ENCODE results near the gene BOD1L1.
A peak's percentile ranks its signal among the peaks of the same experiment; 100 is the strongest.

BOD1L1 gene

DNA sequence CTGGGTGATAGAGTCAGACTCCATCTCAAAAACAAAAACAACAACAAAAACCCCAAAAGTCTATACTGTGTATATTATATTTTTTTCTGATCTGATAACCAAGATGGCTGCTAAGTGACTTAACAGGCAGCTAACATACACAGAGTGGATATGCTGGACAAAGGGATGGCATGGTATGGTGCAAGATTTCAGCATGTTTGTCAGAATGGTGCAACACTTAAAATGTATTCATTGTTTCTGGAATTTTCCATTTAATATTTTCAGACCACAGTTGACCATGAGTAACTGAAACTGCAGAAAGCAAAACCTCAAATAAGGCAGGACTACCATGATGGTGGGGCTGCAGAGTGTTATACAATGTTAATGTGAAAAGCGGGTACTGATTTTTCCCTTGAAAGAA lies 6.1 kb upstream of the BOD1L1 start:
- TF ChIP-seq CTCF (IDR thresholded peaks at IDR 0.05; ENCODE audit: insufficient read depth, low read length, missing control alignments) = no peak
- ChIA-PET POLR2A (no interaction called here), CTCF (interaction anchor here (1.6 kb wide), 1 partner anchor 8 kb away, joined by 5 read pairs; no protein-coding TSS in a partner anchor)
- no peak for DNase-seq (ENCODE audit: low read depth, low spot score)
- no peak overlapping the region for H3K4me3 ChIP-seq (ENCODE audit: low read depth, low read length)

DNA sequence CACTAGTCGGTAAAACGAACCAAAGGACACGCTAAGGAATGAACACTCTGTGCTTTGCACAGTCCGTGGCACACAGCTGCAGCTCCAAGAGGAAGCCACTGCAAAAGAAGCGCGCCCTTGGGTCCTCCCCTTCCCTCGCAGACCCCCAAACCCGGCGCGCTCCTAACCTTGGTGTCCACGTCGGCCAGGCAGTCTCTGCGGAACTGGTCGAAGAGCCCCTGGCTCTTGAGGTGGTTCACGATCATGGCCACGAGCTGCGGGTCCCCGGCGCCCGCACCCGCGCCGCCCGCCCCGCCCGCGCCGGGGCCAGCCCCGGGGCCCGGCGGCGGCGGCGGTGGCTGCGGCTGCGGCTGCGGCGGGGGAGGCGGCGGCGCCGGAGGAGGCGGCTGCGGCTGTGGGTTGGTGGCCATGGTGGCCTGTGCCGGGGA lies 333 bp downstream of the BOD1L1 start:
- DNase-seq (ENCODE audit: low read depth, low spot score) = no peak
- no peak for TF ChIP-seq CTCF (IDR thresholded peaks at IDR 0.05; ENCODE audit: insufficient read depth, low read length, missing control alignments)
- ChIA-PET POLR2A (interaction anchor here (1.6 kb wide), 1 partner anchor 10 kb away, joined by 5 read pairs; no protein-coding TSS in a partner anchor), CTCF (interaction anchor here (1.7 to 2.1 kb wide), 2 partner anchors 15 to 27 kb away, joined by 6 to 22 read pairs; no protein-coding TSS in a partner anchor)
- H3K4me3 ChIP-seq (ENCODE audit: low read depth, low read length) = peak overlapping the region; percentile 88

DNA sequence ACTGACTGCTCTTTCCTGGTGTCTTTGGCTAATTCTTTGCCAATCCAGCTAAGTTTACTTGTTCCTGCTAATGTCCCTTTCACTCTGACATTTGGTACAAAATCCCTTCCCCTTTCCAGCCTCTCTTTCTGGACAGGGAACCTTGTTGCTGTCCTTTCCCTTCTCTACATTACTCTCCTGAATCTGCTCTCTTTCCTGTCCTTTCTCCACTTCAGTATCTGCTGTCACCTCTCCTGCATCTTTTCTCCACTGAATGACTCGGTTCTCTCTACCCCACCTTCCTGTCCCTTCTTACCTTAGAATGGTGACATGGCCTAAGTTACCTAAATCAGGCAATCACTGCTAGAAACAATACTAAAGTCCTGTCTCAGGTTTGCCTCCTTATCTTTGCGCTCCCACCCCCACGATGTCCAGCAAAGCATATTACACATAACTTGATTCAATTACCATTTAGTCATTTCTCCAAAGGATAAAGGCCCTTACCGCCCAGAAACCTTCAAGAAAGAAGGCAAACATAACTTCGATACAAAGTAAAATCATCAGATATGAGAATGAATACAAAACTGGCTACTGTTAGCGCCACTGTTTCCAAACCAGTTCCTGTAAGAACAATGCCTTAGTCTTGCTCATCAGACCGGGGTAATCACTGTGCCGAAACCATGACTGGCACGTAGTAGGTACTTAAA lies 890 bp downstream of the BOD1L1 start:
- TF ChIP-seq CTCF (IDR thresholded peaks at IDR 0.05; ENCODE audit: insufficient read depth, low read length, missing control alignments) = no peak
- POLR2A ChIA-PET = no interaction called here
- DNase-seq (ENCODE audit: low read depth, low spot score) = no peak
- peak overlapping the region; percentile 88 for H3K4me3 ChIP-seq (ENCODE audit: low read depth, low read length)
- CTCF ChIA-PET = no interaction called here

DNA sequence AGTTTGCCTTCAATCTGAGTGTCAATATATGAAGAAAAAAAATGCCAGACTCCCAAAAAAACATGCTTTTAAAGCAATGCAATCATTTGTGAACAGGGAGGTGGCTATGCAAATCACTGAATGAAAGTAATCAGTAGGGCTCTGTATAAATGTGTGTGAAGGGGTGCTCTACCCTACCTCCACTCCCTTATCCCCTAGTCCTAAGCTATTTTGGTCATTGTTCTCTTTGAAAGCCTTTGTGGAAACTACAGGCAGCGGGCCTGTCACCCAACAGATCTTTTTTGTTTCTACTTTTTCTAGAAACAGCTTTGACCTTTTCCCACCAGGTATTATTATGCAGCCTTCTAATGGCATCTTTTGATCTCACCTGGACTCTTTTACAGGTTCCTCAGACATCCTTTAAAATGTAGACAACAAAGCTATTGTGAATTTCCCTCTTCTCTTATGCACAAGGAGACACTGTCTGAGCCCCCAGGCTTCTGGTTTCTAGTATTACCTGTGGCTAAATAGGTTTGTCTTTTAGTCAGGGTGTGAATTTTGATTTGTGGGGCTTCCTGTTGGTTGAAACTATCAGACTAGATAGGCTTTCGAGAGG lies 9.2 kb downstream of the BOD1L1 start:
- no peak for DNase-seq (ENCODE audit: low read depth, low spot score)
- ChIA-PET CTCF (no interaction called here), POLR2A (interaction anchor here (1.5 kb wide), 1 partner anchor 10 kb away, joined by 5 read pairs; the partner anchor contains the start of gene BOD1L1)
- H3K4me3 ChIP-seq (ENCODE audit: low read depth, low read length) = no peak overlapping the region
- no peak for TF ChIP-seq CTCF (IDR thresholded peaks at IDR 0.05; ENCODE audit: insufficient read depth, low read length, missing control alignments)

DNA sequence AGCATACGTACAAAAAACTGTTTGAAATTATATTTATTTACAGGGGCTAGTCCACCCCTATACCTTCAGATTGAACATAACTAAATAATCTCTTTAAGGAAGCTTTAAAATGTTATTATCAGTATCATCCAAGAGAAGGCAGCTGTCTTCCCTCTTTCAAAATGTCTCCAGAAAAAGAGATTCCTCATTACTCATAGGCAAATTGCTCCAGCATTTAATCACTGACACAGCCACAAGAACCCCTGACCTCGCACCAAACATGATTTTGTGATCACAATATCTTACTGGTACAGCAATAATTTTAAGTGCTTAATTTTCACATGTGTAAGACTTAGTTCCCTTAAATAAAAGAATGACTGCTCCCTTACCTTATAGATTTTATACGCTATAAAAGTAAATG lies 9.7 kb downstream of the BOD1L1 start:
- ChIA-PET POLR2A (interaction anchor here (1.5 kb wide), 1 partner anchor 10 kb away, joined by 5 read pairs; the partner anchor contains the start of gene BOD1L1), CTCF (no interaction called here)
- DNase-seq (ENCODE audit: low read depth, low spot score) = no peak
- no peak for TF ChIP-seq CTCF (IDR thresholded peaks at IDR 0.05; ENCODE audit: insufficient read depth, low read length, missing control alignments)
- no peak overlapping the region for H3K4me3 ChIP-seq (ENCODE audit: low read depth, low read length)

DNA sequence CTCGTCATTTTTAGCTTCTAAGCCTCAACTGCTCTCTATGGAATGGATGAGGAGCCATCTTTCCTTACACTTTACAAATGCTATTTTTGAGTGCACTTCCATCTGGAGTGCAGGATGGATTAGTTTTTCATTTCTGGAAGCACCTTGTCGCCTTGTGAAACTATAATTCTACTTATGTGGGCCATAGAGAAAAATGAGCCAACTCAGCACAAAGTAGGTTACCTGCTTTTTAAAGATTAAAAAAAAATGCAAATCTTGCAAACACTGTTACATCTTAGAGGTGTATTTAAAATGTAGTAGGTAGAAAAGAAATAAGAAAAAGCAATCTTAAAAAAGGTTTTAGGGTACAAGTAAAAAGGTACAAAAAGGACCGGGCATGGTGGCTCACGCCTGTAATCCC lies 10.9 kb downstream of the BOD1L1 start:
- CTCF ChIA-PET = no interaction called here
- no peak overlapping the region for H3K4me3 ChIP-seq (ENCODE audit: low read depth, low read length)
- POLR2A ChIA-PET = interaction anchor here (1.5 kb wide), 1 partner anchor 11 kb away, joined by 5 read pairs; the partner anchor contains the start of gene BOD1L1
- no peak for DNase-seq (ENCODE audit: low read depth, low spot score)
- no peak for TF ChIP-seq CTCF (IDR thresholded peaks at IDR 0.05; ENCODE audit: insufficient read depth, low read length, missing control alignments)

All from AG04449 (cell line).